HepG2 (cell line): ENCODE data around the gene CTXN1. TPM values are rescaled to one million over a fixed set of nuclear protein-coding genes. Genes with fewer than 3 reads are reported as not detected.

ENCODE experiments used
- AGO1 ChIP-seq: fragments of 200-400 bp; formaldehyde crosslinking; IDR thresholded peaks from 2 replicates; pipeline ENCODE4 v1.6.1; 2017; ENCODE audit warnings: mild to moderate bottlenecking, low read depth, low read length, moderate library complexity; ENCODE audit not compliant: poor library complexity, severe bottlenecking
- ATAD3A ChIP-seq: sonication (generic); formaldehyde crosslinking; IDR thresholded peaks from 2 replicates; pipeline ENCODE4 v1.4.0; 2020; ENCODE audit warnings: missing genetic modification reagents
- CEBPB ChIP-seq: IDR thresholded peaks from 2 replicates; pipeline ENCODE4 v1.6.1; 2011; ENCODE audit warnings: low read depth, low read length, improper control_type of control experiment, borderline replicate concordance
- ERF ChIP-seq: IDR thresholded peaks from 2 replicates; pipeline ENCODE4 v1.6.1; 2018; ENCODE audit warnings: missing biosample characterization, missing genetic modification reagents
- FOXP1 ChIP-seq, 2 experiments: fragments of 450-650 bp in 1 of 2; IDR thresholded peaks; 2 replicates each; pipeline ENCODE4 v1.6.1; 2017 to 2018; ENCODE audit warnings: antibody characterized with exemption in 1 of 2
- HNF4G ChIP-seq, 2 experiments: sonication (generic) in 1 of 2; formaldehyde crosslinking in 1 of 2; IDR thresholded peaks; 2 replicates each; pipeline versions ENCODE4 v1.4.0 to v1.6.1; 2011 to 2020; ENCODE audit warnings: borderline replicate concordance in 2 of 2, low read depth in 2 of 2, mild to moderate bottlenecking in 2 of 2, low read length in 1 of 2, missing genetic modification reagents in 1 of 2, moderate library complexity in 1 of 2
- HNRNPUL1 ChIP-seq: fragments of 200-400 bp; formaldehyde crosslinking; IDR thresholded peaks from 2 replicates; pipeline ENCODE4 v1.6.1; 2017; ENCODE audit warnings: low read depth, mild to moderate bottlenecking, low read length, moderate library complexity
- KLF9 ChIP-seq: IDR thresholded peaks from 2 replicates; pipeline ENCODE4 v1.6.1; 2016; ENCODE audit warnings: low read depth
- MXD4 ChIP-seq: IDR thresholded peaks from 2 replicates; pipeline ENCODE4 v1.6.1; 2016; ENCODE audit warnings: mild to moderate bottlenecking, missing biosample characterization, missing genetic modification reagents
- PCBP2 ChIP-seq: fragments of 200-400 bp; formaldehyde crosslinking; optimal IDR thresholded peaks from 2 replicates; pipeline ENCODE3; 2018; ENCODE audit warnings: low read length, low read depth; ENCODE audit not compliant: poor library complexity, severe bottlenecking
- POLR2A ChIP-seq, 2 experiments: IDR thresholded peaks; 2 replicates each; pipeline ENCODE4 v1.6.1; 2011; ENCODE audit warnings: low read depth in 2 of 2, low read length in 2 of 2, mild to moderate bottlenecking in 1 of 2, moderate library complexity in 1 of 2; ENCODE audit not compliant: insufficient read depth in 1 of 2
- RARA ChIP-seq: IDR thresholded peaks from 2 replicates; pipeline ENCODE4 v1.6.1; 2016; ENCODE audit warnings: missing genetic modification reagents, missing compliant biosample characterization
- RBM22 ChIP-seq: fragments of 200-400 bp; formaldehyde crosslinking; optimal IDR thresholded peaks from 2 replicates; pipeline ENCODE3; 2017; ENCODE audit warnings: mild to moderate bottlenecking, low read length, moderate library complexity
- SMC3 ChIP-seq: IDR thresholded peaks from 2 replicates; pipeline ENCODE4 v1.6.1; 2011; ENCODE audit warnings: low read length, improper control_type of control experiment
- SP140L ChIP-seq: sonication (generic); formaldehyde crosslinking; IDR thresholded peaks from 2 replicates; pipeline ENCODE4 v1.4.0; 2020; ENCODE audit warnings: missing genetic modification reagents, borderline replicate concordance
- ZNF101 ChIP-seq: sonication (generic); formaldehyde crosslinking; IDR thresholded peaks from 2 replicates; pipeline ENCODE4 v1.4.0; 2020; ENCODE audit warnings: mild to moderate bottlenecking, low read depth, missing genetic modification reagents, borderline replicate concordance
- ZNF234 ChIP-seq: sonication (generic); formaldehyde crosslinking; conservative IDR thresholded peaks from 2 replicates; pipeline ENCODE4 v1.5.1; 2020; ENCODE audit warnings: mild to moderate bottlenecking, missing genetic modification reagents
- ZNF510 ChIP-seq: sonication (generic); formaldehyde crosslinking; IDR thresholded peaks from 2 replicates; pipeline ENCODE4 v1.4.0; 2020; ENCODE audit warnings: low read depth, mild to moderate bottlenecking, missing genetic modification reagents
- ZNF776 ChIP-seq: sonication (generic); formaldehyde crosslinking; IDR thresholded peaks from 2 replicates; pipeline ENCODE4 v1.4.0; 2020; ENCODE audit warnings: mild to moderate bottlenecking, missing genetic modification reagents
- ZNF841 ChIP-seq: sonication (generic); formaldehyde crosslinking; IDR thresholded peaks from 2 replicates; pipeline ENCODE4 v1.8.1; 2023; ENCODE audit warnings: missing genetic modification reagents, borderline replicate concordance
- ZSCAN21 ChIP-seq: sonication (generic); formaldehyde crosslinking; IDR thresholded peaks from 2 replicates; pipeline ENCODE4 v1.8.0; 2022; ENCODE audit warnings: mild to moderate bottlenecking, missing genetic modification reagents, moderate library complexity, borderline replicate concordance
- polyA plus RNA-seq, 8 experiments: library from polyadenylated mRNA; depleted of rRNA in 3 of 8; stranded (reverse) in 7 of 8; unstranded in 1 of 8; fragments of >200 nt; fragmentation: Illumina TruSeq in 4 of 8; extraction: Trizol in 4 of 8; gene quantifications; 2 replicates each; pipeline versions ENCODE4 v1.2.1 to v1.2.3, GENCODE V29; 2011 to 2016; ENCODE audit warnings: low read depth in 4 of 8, missing spikeins in 1 of 8, mixed read lengths in 1 of 8; ENCODE audit not compliant: insufficient read depth in 1 of 8
- total RNA-seq, 5 experiments: library from RNA; depleted of rRNA; stranded (reverse); fragments of >200 nt; fragmentation: Illumina TruSeq; extraction: Trizol; gene quantifications; 2 replicates each; pipeline ENCODE4 v1.2.3, GENCODE V29; 2016; ENCODE audit warnings: low read depth in 1 of 5
- TF ChIP-seq, protein P1 (sequence below): sonication (generic); formaldehyde crosslinking; IDR thresholded peaks from 2 replicates; pipeline ENCODE4 v1.4.0; 2020; ENCODE audit warnings: missing genetic modification reagents
- TF ChIP-seq, protein P2 (sequence below): sonication (generic); formaldehyde crosslinking; IDR thresholded peaks from 2 replicates; pipeline ENCODE4 v1.4.0; 2020; ENCODE audit warnings: mild to moderate bottlenecking, low read depth, missing genetic modification reagents
- TF ChIP-seq, protein P3 (sequence below): sonication (generic); formaldehyde crosslinking; IDR thresholded peaks from 2 replicates; pipeline ENCODE4 v1.5.0; 2020; ENCODE audit warnings: missing genetic modification reagents
- TF ChIP-seq, protein P4 (sequence below): IDR thresholded peaks from 2 replicates; pipeline ENCODE4 v1.6.1; 2016; ENCODE audit warnings: missing genetic modification reagents, missing compliant biosample characterization

CTXN1 gene
- total and polyA plus RNA-seq, 2 of the 13 experiments (the other 11 are each of a cell fraction or from before 2014, with no cell fraction given): 0.11 TPM; not detected in 1

DNA sequence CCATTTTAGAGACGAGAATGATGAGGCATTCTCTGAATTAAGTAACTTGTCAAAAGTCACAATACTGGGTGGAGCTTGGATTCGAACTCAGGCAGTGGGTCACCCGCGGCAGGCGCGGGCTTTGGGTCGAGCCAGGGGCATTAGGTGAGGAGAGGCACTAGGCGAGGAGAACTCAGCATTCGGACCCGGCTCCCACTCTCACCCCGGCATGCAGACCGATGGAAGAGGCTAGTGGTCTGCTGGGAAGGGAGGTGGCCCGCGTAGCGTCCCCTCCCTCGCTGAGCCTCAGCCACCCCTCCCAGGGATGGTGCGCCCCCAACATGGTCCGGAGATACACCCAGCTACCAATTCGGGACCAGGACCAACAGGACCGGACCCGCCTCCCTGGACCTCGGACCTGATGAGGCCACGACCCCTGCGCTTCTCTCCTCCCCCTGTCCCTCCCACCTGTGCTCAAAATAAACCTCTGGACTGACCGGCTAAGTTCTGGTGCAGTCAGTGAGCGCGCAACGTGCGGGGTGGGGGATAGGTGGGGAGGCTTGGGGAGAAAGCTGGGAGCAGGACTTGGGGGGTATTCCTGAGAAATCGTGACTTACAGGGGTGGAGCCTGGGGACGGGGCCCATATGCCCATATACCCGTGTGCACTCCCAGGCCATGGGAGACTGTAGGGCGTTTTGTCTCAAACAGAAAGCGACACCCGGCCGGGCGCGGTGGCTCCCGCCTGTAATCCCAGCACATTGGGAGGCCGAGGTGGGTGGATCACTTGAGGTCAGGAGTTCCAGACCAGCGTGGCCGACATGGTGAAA is 7.1 kb downstream of the CTXN1 start (continued):
- TF ChIP-seq, protein P1, sequence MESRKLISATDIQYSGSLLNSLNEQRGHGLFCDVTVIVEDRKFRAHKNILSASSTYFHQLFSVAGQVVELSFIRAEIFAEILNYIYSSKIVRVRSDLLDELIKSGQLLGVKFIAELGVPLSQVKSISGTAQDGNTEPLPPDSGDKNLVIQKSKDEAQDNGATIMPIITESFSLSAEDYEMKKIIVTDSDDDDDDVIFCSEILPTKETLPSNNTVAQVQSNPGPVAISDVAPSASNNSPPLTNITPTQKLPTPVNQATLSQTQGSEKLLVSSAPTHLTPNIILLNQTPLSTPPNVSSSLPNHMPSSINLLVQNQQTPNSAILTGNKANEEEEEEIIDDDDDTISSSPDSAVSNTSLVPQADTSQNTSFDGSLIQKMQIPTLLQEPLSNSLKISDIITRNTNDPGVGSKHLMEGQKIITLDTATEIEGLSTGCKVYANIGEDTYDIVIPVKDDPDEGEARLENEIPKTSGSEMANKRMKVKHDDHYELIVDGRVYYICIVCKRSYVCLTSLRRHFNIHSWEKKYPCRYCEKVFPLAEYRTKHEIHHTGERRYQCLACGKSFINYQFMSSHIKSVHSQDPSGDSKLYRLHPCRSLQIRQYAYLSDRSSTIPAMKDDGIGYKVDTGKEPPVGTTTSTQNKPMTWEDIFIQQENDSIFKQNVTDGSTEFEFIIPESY (CRISPR knock-in tag): no peak
- TF ChIP-seq ZNF776 (no peak), SMC3 (no peak), KLF9 (CRISPR knock-in tag) (no peak), MXD4 (0 out of 2 replicates have a peak, but pooled peaks have one; percentile 47), RBM22 (no peak), ZNF101 (no peak), ZNF841 (CRISPR knock-in tag) (no peak), ZNF234 (CRISPR knock-in tag) (peak; percentile 35; the same call in 1 of the 2 replicates), POLR2A (IDR thresholded peaks at IDR 0.05; ENCODE audit: insufficient read depth in 1 of 2, low read depth in 2 of 2, low read length in 2 of 2) (peak in 1 of 2 experiments; percentile 73; a peak in 2 of 4 replicates), HNRNPUL1 (no peak), FOXP1 (IDR thresholded peaks at IDR 0.05) (no peak), FOXP1 (CRISPR knock-in tag; IDR thresholded peaks at IDR 0.05) (peak; percentile 32; the same call in 1 of the 2 replicates), RARA (peak; percentile 63), SP140L (CRISPR knock-in tag) (no peak), CEBPB (no peak), ZSCAN21 (no peak), ERF (CRISPR knock-in tag) (no peak), PCBP2 (no peak), ATAD3A (CRISPR knock-in tag) (no peak), HNF4G (IDR thresholded peaks at IDR 0.05; ENCODE audit: borderline replicate concordance, low read depth, low read length) (peak; percentile 90), HNF4G (CRISPR knock-in tag; IDR thresholded peaks at IDR 0.05; ENCODE audit: borderline replicate concordance, low read depth) (peak; percentile 35; the same call in 1 of the 2 replicates), ZNF510 (CRISPR knock-in tag) (no peak), AGO1 (no peak)
- TF ChIP-seq, protein P2, sequence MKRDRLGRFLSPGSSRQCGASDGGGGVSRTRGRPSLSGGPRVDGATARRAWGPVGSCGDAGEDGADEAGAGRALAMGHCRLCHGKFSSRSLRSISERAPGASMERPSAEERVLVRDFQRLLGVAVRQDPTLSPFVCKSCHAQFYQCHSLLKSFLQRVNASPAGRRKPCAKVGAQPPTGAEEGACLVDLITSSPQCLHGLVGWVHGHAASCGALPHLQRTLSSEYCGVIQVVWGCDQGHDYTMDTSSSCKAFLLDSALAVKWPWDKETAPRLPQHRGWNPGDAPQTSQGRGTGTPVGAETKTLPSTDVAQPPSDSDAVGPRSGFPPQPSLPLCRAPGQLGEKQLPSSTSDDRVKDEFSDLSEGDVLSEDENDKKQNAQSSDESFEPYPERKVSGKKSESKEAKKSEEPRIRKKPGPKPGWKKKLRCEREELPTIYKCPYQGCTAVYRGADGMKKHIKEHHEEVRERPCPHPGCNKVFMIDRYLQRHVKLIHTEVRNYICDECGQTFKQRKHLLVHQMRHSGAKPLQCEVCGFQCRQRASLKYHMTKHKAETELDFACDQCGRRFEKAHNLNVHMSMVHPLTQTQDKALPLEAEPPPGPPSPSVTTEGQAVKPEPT (CRISPR knock-in tag): 0 out of 2 replicates have a peak, but pooled peaks have one; percentile 20
- TF ChIP-seq, protein P3, sequence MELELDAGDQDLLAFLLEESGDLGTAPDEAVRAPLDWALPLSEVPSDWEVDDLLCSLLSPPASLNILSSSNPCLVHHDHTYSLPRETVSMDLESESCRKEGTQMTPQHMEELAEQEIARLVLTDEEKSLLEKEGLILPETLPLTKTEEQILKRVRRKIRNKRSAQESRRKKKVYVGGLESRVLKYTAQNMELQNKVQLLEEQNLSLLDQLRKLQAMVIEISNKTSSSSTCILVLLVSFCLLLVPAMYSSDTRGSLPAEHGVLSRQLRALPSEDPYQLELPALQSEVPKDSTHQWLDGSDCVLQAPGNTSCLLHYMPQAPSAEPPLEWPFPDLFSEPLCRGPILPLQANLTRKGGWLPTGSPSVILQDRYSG (CRISPR knock-in tag): no peak
- TF ChIP-seq, protein P4, sequence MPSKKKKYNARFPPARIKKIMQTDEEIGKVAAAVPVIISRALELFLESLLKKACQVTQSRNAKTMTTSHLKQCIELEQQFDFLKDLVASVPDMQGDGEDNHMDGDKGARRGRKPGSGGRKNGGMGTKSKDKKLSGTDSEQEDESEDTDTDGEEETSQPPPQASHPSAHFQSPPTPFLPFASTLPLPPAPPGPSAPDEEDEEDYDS (CRISPR knock-in tag): peak; percentile 93
